T-helper 22 cell (primary cell): ENCODE measurements around the gene PKD1.
"Not testable (repeated sequence)": the region's sequence is repeated elsewhere in the genome, so short reads cannot be mapped to it uniquely, and the experiment has no call there.

Experiments used
- DNase-seq: peaks from one replicate; pipeline ENCODE4 v3.0.0-alpha.2; 2020; ENCODE audit warnings: low read depth

PKD1 gene

DNA sequence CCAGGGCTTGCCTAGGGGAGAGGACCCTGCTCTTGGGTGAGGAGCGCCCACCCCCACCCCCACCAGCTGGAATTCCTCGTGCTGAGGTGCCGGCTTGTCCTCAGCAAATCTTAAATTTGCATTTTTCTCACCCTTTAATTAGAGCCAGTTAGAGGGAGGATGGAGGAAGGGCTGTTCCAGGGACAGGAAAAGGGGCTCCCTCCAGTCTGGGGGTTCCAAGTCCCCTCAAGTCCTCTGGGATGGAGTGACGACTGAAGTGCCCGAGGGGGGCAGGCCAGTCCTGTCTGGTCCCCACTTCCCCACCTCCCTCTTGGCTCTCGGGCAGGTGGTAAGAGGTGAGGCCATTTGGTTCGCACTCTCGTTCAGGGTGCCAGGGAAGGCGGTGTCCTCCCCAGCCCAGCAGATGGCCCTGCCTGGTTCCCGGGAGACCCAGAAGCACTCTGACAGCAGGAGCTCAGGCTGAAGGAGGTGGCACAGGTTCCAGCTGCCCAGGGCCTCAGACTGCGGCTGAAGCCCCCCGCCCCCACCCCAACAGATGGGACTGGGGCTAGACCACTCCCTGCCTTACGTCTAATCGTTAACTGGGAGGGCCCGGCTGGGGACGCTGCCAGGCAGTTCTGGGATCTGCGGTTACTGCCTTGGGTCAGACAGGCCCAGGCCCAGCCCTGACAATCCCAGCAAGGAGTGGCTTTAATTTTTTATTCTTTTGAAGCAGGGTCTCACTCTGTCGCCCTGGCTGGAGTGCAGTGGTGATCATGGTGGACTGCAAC, 14.9 kb upstream of the PKD1 start:
- no peak for DNase-seq

DNA sequence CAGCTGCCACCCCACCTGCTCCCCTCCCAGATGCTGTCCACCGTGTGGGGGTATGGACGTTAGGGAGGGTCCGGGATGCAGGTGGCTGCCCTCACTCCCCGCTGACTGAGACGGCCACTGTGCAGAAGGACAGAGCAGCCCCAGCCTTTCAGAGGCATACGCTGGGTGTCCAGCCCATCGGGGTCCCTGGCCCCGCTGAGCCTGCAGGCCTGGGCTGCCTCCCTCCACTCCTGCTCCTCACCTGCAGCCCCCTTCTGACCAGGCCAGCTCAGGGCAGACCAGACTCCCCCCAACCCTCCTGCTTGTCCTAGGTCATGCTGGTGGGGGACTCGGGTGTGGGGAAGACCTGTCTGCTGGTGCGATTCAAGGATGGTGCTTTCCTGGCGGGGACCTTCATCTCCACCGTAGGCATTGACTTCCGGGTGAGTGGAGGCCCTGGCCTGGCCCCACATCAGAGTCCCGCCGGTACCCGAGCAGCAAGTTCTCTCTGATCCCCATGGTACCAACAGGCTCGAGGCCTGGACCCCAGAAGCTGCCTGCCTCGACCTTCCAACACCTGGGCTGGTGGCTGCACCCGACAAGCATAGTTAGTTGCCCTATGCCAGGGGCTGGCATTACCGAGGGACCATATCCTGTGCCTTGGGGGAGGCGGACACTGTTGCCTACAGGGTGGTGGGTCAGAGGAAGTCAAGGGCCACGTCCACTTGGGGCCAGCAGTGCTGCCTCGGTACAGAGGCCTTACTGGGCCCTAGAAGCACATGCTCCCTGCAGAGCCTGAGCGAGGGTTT, 14.1 kb upstream of the PKD1 start:
- DNase-seq: no peak

DNA sequence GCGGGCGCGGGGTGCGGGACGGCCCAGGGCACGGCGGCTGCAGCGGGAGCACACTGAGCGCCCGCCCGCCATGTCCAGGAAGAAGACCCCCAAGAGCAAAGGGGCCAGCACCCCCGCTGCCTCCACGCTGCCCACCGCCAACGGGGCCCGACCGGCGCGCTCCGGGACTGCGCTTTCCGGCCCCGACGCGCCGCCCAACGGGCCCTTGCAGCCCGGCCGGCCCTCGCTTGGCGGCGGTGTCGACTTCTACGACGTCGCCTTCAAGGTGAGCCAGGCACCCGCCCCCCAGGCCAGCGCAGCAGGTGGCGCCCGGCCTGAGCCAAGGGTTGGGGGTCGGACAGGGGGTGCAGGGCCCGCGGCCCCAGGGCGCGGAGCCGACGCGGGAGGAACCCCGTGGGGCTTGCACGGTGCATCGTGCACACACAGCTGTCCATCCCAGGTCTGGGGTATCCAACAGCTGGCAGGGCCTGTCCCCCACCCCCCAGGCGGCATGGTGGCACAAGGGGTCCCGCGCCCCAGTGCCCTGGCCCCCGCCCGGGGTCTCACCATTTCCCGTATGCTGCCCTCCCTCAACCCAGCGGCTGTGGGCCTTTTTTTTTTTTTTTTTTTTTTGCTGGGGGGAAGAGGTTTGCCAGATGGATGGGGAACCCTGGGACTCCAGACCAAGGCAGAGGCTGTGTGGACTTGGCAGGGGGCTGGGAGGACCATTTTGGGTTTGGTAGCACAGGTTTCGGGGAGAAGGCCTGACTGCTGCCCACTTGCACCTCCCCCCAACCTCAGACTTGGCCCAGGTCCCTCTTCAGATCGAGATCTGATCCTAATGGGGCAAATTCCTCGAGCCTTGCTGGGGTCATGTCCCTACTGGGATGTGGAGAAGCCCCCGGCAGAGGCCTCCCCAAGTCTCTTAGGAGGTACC, 13.3 kb upstream of the PKD1 start:
- DNase-seq: no peak

DNA sequence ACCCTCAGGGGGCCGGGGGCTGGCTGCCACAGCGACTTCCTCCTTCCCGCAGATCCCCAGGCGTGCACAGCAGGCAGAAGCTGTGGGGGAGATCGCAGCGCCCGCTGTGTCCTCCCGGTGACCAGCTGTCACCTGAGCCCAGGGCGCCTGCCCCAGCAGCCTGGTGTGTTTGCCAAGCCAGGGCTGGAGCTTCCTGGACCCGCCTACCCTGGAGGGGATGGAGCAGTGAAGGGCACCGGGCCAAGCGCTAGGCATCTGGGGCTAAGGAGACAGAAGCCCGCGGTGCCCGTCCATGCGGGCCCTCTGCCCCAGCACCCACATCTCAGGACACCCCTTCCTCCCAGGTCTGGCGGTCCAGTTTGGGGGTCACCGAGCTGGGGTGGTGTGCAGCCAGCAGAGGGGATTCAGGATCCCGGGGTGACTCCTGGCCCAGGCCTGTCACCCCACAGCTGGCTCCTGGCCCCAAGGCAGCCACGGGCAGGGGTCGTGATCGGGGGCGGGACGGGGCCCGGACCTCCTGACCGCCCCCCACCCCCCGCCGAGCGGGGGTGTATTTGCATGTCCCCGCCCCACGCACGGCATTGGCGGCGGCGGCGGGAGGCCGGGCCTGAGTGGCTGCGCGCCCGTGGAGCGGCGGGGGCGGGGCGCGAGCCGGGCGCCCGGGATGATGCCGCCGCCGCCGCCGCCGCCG, 12.4 kb upstream of the PKD1 start, which contains the start of gene RAB26:
TSS of gene RAB26 (plus strand) at position 645 of the 691 bp plus-strand sequence. CDS start 159 bp downstream, outside the sequence.
- peak; percentile 57 for DNase-seq

DNA sequence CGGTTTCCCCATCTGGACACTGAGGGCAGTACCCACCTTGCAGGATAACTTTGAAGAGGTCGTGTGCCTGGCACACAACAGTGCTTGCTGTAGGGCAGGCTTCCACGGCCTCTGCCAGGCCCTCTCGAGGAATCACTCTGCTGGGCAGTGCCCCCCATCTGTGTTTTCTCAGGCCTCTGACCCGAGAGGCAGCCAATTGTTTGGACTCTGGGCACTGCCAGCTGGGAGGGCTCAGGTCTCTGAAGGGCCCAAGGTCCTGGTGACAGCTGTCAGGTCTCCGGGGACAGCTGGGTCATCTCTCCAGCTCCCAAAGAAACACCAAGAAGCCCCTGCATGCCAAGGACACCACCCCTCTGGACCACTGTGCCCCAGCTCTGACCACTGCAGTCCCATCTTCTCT, 11.7 kb upstream of the PKD1 start:
- no peak for DNase-seq

DNA sequence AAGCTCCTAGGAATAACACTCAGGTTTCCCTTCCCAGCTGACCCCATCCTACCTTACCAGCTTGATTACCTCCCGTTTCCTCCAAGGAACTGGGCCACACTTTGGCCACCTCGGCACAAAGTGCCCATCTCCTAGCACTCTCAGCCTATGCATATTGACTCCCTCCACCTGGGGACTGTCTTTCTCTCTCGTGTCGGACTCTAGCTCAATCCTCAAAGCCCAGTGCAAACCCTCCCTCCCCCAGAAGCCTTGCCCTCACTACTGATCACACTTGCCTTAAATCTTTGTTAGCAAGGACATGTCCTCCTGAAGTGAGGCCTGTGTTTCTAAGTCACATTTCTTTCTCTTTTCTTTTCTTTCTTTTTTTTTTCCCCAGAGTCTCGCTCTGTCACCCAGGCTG, 10.1 kb upstream of the PKD1 start:
- no peak for DNase-seq

DNA sequence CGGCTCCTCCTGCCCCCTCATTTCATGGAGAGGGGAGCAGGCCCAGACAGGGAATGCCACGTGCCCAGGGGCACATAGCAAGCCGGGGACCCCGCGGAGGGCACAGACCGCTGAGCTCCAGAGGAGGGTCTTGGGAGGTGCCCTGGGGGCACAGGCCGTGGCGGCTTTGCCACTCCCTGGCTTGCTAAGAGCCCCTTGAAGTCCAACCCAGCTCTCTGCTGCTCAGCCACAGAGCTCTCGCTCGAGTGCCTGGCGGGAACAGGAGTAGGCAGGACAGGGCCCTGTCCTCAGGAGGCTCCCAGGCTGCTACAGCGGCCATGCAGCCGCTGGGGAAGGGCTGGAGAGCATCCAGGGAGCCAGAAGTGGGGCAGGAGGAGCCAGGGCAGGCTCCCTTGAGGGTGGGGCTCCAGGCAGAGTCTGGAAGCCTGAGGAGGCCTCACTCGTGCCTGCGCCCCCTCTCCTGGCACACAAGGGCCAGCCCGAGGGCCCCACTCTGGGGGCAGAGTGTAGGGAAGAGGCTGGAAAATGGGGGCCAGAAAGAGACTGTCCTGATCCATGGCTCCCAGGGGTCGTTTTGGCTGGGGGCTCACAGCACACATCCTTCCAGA, 8.3 kb upstream of the PKD1 start:
- DNase-seq: no peak

DNA sequence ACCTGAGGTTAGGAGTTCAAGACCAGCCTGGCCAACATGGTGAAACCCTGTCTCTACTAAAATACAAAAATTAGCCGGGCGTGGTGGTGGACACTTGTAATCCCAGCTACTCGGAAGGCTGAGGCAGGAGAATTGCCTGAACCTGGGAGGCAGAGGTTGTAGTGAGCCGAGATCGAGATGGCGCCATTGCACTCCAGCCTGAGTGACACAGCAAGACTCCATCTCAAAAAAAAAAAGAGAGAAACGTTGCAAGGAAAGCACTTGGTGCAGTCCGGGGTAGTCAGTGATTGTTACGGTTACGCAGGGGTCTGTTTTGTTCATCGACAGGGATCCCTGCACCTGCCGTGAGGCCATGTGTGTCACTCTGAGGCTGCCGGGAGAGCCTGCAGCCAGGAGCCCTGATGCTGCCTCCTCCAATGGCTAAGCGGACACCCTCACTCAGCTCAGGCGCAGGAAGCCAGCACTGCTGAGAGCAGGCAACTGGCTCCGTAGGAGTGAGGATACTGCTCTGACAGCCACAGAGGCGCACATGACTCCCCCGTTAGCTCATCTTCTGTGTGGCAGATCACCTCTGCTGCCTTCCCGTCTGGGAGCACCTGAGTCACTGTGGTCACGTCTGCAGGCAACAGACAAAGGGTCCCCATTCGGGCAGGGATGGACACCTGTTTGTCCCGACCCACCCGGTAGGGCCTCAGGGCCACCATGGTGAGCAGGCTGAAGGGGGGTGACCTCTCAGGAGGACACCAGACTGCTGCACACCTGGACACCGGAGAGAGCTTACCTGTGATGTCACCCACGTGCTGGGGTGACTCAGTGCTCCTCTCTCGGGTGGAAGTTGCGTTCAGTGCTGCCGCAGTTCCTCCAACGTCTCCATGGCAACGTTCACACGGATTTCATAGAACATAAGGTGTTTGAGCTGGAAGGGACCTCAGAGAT, 7.5 kb upstream of the PKD1 start:
- DNase-seq: no peak

DNA sequence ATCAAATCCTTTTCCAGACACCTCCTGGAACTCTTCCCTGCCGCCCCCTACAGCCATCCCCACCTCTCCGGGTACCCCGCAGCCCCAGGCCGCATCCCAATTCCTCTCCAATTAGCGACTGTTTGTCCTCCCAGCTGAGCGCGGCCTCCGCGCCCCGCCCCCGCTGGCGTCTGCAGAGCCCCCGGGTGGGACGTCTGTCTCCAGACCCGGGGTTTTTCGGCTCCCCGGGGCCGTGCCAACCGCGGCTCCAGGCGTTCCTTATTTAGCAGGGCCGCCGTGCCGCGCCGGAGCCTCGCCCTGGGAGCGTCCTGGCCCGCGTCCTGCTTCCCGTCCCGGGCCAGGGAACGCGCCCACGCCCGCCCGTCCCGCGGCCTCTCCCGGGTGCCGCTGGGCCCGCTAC, 627 bp downstream of the PKD1 start:
- DNase-seq: not testable (repeated sequence)

DNA sequence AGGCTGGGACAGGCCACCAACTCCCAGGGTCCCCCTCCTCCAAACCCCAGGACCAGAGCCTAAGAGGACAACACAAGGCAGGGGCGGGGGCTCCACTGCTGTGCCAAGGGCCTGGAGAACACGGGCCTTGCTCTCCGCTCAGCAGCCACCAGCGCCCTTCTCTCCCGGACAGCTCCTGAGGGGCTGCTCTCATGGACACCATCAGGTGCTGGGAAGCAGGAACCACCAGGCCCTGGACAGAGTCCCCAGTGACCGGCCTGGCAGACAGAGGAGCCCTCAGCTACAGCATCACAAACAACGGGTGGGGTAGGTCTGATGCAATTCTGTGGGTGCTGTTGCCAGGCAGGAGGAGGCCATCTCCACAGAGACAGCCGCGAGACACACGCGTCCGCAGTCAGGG, 1.9 kb downstream of the PKD1 start:
- DNase-seq: not testable (repeated sequence)

DNA sequence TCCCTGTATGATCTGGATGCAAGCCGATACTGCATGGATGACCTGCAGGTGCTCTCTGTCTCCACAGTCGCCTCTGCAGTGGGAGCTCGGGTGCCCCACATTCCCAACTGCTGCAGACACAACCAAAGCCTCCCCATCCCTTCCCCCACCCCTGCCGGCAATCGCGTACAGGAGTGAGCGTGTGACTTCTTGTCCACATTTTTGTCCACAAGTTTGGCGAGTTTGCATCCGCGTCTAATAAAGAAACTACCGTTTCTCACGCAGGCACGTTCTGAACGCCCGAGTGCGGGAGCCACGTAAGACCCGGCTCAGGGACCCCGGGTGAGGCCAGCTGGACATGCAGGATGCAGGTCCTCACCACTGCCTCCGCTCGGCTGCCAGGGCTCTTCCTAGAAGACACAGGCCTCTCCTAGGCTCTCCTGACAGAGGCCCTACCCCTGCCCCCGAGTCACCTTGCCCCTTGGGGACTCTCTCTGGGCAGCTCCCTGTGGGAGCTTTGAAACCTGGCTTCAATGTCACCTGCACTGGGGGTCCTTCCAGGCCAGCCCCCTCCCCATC, 5.7 kb downstream of the PKD1 start:
- DNase-seq: not testable (repeated sequence)

DNA sequence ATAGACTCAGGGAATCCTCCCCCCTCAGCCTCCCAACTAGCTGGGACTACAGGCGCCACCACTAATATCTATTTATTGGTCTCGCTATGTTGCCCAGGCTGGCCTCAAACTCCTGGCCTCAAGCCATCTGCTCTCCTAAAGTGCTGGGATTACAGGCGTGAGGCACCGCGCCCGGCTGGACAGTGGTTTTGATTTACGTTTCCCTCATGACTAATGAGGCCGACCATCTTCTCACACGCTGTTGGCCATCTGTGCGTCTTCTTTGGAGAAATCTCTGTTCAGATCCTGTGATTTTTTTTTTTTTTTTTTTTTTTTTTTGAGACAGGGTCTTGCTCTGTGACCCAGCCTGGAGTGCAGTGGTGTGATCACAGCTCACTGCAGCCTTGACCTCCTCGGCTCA, 6.4 kb downstream of the PKD1 start:
- not testable (repeated sequence) for DNase-seq

DNA sequence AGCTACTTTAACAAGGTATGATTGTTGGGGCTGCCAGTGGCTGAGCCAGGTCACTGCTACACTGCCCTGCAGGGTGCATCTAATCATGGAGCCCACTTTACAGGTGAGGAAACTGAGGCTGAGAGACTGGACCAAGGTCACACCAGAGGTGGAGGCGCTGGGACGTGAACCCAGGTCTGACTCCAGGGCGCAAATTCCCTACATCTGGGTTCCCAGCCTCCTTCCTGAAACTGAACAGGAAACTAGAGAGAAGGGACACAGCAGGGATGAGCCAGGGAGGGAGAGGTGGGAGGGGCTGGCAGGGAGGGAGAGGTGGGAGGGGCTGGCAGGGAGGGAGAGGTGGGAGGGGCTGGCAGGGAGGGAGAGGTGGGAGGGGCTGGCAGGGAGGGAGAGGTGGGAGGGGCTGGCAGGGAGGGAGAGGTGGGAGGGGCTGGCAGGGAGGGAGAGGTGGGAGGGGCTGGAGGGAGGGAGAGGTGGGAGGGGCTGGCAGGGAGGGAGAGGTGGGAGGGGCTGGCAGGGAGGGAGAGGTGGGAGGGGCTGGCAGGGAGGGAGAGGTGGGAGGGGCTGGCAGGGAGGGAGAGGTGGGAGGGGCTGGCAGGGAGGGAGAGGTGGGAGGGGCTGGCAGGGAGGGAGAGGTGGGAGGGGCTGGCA, 7.9 kb downstream of the PKD1 start:
- not testable (repeated sequence) for DNase-seq

DNA sequence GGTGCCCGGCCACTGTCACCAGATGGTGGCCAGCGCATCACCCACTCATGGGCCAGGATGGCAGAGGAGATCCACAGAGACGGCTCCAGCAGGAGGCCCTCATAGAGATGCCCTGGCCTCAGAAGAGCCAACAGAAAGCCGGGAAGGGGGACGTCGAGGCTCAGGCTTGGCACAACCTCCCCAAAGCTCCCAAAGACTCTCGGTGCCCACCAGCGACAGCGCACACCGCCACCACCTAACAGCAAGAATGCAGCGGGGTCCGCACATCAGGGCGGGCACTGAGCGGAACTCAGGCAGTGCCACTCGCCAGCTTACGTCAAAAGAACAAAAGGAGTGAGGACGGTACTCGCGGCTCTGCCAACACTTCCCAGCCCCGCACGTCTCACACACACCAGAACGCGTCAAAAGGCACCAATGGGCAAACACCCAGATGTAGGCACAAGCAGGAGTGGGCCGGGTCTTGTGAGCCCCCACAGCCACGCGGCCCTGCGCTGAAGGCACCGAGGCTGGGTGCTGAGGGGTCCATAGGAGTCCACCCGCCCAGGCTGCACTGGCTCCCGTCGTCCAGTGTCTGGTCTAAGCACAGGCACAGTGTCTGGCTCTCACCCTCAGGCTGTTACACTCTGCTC, 8.7 kb downstream of the PKD1 start:
- not testable (repeated sequence) for DNase-seq

DNA sequence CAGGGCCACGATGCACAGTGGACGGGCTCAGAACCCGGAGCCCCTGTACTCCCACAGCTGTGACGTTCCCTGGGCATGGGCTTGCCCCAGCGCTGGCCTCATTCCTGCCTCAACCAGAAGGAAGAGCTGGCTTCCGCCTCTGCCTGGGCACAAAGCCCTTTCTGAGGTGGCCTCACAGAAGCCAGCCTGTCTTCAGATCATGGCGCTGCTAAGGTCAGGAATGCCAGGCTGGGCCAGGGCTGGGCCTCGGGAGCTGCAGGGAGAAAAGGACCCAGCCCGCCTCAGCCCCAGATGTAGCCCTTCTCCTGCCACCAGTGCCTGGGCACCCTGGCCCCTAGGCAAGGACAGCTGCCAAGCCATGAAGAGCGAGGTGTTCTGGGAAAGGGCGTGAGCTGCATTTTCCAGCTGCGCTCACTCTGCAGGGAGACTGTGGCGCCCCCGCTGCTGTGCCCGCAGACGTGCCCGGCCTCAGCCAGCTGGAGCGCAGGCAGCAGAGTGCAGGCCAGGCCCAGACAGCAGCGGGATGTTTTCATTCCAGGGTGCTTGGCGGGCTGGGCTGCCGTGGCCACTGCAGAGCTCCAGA, 9.4 kb downstream of the PKD1 start:
- DNase-seq: not testable (repeated sequence)

DNA sequence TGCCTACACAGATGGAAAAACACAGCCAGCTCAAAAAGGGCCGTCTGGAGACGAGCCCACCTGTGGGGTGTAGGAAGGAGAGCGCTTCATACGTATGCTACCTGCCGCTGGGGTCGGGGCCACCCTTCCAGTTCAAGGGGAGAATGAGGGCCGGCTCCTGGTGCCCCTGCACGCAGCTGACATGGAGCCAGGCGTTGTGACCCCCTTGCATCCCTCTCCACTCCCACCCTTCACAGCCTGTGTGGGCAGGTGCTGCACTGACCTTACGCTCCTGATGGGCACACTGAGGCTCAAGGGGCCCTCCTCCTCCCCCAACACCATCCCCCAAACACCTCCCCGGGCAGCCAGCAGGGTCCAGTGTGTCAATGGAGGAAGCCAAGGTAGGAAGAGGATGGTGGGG, 10.1 kb downstream of the PKD1 start:
- not testable (repeated sequence) for DNase-seq

DNA sequence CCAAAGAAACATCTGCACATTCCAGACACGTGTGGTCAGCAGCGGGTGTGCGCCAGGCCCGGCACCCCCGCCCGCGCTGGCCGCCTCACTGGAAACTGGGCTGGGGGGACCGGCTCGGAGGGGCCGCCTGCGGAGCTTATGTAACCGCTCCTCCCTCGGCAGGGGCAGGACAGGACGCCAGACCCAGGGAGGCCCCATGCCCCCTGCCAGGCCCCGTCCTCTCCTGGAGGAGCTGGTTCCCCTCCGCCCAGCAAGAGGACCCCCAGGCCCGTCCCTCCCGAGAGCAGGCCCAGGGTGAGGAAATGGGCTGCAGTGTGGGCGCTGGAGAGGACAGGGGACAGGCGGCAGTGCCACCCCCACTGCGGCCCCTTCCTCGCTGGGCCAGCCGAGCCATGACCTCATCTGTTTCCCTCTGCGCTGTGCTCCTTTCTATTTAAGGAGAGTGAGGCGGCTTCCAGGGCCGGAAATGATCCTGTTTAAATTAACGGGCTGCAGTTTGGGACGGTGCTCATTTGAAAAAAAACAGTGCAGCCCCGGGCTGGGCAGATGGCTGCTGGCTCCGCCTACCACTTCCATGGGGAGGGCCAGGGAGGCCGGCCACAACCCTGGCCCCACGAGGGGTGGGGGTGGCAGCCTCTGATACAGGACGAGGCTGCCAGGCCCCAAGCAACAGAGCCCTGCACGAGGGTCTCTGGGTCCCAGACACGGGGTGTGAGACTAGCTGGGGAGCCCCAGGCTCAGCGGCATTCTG, 10.8 kb downstream of the PKD1 start:
- DNase-seq: not testable (repeated sequence)

DNA sequence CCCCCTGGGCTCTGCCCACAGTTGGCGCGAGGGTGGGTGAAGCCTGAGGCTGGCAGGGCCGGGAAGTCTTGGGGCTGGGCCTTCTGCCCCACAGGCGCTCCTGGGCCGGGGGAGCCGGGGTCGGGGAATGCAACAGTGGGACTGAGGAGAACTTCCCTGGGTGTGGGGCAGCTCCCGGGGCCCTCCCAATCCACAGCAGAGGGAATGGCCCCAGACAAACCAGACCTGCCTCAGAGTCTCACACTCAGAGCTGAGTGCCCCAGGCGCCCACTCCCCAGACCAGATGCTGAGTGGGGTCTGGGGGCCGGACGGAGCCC, 11.4 kb downstream of the PKD1 start:
- not testable (repeated sequence) for DNase-seq
